Measurements from ENCODE around the gene PTH2.
"Not testable (repeated sequence)": the region's sequence is repeated elsewhere in the genome, so short reads cannot be mapped to it uniquely, and the experiment has no call there.

Gene PTH2

DNA sequence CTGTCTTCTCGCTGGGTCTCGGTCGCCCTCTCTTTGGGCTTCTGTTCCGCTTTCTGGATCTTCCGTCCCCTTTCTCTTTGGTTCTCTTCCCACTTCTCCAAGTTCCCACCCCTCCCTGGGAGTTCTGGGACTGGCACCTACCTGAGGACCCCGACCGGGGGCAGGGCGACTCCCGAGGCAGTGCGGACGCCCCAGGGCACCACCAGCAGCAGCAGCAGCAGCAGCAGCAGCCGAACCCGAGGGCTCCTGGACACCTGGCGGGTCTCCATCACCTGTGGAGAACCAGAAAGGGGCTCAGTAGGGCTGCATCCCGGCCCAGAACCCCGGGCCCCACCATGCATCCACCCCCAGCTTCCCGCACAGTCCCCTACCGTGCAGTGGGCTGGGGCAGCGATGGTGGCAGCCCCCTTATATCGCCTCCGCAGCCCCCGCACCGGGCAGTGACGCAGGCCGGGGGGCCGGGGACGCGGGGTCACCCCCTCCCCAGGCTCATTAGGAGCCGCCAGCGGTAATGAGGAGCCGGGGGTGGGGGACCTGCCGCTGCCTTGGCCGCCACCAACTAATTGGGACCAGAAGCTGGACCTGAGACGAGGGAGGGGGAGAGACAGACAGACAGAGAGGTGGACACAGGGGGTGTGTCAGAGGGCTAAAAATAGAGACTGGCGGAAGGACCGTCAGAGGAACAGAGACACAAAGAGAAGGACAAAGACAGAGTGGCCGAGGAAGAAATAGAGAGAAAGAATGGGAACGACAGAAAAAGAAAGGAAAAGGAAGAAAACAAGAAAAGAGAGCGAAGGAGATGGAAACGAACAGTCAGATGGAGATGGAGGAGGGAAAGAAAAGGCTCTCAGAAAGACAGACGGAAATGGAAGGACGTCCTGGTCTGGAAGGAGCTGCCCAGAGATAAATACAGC is at the start of gene PTH2:
Gene PTH2, minus strand, starts transcription at position 371 of the 914 bp plus-strand sequence. Its CDS starts 102 bp downstream, at position 269.
- in situ Hi-C loops (cut with MboI; ENCODE audit: low sequenced_read_pairs), result no loop called here

DNA sequence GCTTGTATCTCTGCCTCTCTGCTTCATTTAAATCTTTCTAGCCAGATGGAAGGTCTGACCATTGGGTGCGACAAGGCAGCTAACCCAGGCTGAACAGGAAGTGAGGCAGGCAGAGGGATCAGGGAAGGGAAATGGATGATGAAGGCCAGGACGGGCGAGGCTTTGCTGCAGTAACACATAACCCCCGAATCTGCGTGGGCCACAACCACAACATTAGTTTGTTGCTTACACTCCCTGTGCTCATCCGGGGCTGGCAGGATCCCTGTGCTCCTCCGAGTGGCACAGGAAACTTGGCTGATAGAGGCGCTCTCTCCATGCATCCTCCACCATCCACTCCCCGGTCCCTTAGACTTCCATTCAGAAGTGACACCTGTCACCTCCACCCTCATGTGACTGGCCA is 49.7 kb upstream of the PTH2 start:
- in situ Hi-C loops (cut with MboI; ENCODE audit: low sequenced_read_pairs), result no loop called here

GRCh38 chr19:49470615-49470978 is 47.4 kb upstream of the PTH2 start:
- in situ Hi-C loops (cut with MboI; ENCODE audit: low sequenced_read_pairs), result no loop called here

DNA sequence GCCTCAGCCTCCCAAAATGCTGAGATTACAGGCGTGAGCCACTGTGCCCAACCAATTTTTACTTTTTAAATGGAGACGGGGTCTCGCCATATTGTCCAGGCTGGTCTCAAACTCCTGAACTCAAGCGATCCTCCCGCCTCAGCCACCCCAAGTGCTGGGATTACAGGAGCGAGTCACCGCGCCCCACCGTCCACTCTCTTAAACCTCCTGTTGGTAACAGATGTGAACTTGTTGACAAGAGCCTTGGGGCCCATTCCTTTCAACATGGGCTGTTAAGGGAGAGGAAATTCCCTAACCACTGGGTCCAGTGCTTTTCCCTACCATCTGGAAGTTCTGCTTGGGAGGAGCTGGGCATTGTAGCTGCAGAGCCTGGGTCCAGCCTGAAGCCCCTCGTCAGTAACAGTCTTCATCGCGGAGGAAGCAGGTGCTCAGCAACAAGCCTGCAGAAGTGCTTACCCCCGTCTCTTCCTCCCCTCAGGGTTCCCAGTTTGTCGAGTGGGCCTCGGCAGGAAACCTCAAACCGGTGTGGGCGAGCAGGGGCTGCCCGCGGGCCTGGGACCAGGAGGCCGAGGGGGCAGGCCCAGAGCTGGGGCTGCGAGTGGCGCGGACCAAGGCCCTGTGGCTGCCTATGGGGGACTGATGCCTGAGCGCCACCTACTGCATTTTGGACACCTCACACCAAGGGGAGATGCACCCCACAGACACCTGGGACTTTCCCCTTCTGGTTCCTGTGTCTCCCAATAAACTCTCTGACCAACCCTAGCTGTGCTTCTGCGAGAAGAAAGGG is 46.8 kb upstream of the PTH2 start:
- in situ Hi-C loops (cut with MboI; ENCODE audit: low sequenced_read_pairs), result no loop called here

DNA sequence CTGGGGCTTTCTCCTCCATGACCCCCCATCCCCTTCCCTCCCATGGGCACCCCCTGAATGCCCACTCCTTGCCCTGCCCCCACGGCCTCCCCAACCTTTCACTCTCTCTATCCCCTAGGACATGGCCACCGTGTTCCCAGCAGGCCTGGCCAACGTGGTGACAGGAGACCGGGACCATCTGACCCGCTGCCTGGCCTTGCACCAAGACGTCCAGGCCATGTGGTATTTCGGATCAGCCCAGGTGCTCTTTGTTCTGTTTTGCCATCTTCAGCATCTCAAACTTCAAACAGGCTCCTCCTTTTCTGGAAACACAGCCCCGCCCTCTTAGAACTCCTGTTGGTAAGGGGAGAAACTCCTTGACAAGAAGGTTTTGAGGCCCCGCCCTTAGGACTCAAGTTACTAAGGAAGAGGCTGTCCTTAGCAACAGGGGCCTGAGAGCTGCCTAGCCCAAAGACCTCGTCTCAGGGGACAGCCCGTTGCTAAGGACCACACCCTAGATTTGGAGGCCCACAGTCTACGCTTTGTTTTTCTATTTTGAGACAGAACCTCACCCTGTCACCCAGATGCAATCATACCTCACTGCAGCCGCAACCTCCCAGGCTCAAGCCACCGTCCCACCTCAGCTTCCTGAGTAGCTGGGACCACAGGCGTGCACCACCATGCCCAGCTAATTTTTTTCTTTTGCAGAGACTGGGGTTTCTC is 45.7 kb upstream of the PTH2 start:
- in situ Hi-C loops (cut with MboI; ENCODE audit: low sequenced_read_pairs), result no loop called here

DNA sequence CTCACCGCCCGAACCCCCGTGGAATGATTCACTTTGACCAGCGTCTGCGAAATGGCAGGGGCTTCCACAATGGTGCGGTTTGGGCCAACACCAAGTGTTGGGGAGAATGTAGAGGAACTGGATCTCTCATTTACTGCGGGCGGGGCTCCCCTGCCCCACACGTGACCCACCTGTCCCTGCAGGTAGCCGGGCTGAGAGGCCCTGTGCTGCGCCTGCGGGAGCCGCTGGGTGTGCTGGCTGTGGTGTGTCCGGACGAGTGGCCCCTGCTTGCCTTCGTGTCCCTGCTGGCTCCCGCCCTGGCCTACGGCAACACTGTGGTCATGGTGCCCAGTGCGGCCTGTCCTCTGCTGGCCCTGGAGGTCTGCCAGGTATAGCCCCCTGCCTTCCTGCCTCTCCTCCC is 45.0 kb upstream of the PTH2 start:
- in situ Hi-C loops (cut with MboI; ENCODE audit: low sequenced_read_pairs), result no loop called here

DNA sequence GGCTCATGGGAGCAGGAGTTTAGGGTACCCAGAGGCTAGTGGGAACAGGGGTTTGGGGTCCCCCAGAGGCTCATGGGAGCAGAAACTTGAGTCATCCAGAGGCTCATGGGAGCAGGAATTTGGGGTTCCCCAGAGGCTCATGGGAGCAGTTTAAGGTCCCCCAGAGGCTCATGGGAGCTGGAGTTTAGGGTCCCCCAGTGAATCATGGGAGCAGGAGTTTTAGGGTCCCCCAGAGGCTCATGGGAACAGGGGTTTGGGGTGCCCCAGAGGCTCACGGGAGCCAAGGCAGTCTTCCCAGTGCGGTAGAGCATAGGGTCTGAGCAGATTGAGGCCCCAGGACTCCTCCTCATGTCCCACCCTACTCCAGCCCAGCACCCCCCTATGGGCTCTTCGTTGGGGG is 42.1 kb upstream of the PTH2 start:
- in situ Hi-C loops (cut with MboI; ENCODE audit: low sequenced_read_pairs), result no loop called here

GRCh38 chr19:49463960-49464740 is 40.9 kb upstream of the PTH2 start:
- in situ Hi-C loops (cut with MboI; ENCODE audit: low sequenced_read_pairs), result no loop called here

GRCh38 chr19:49462492-49462891 is 39.3 kb upstream of the PTH2 start:
- in situ Hi-C loops (cut with MboI; ENCODE audit: low sequenced_read_pairs), result no loop called here

DNA sequence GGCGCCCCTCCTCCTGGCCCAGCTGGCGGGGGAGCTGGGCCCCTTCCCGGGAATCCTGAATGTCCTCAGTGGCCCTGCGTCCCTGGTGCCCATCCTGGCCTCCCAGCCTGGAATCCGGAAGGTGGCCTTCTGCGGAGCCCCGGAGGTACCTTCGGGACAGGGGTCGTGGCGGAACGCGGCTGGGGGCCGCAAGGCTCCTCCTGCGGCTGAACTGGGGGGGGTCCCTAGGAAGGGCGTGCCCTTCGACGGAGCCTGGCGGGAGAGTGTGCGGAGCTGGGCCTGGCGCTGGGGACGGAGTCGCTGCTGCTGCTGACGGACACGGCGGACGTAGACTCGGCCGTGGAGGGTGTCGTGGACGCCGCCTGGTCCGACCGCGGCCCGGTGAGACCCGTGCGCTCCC is 38.4 kb upstream of the PTH2 start:
- in situ Hi-C loops (cut with MboI; ENCODE audit: low sequenced_read_pairs), result no loop called here

- in situ Hi-C loops (cut with MboI; ENCODE audit: low sequenced_read_pairs), result not testable (repeated sequence)
These were observed 37.9 kb upstream of the PTH2 start for GRCh38 chr19:49461130-49461529.

- in situ Hi-C loops (cut with MboI; ENCODE audit: low sequenced_read_pairs), result no loop called here
These were observed 36.1 kb upstream of the PTH2 start for GRCh38 chr19:49459388-49459787.

GRCh38 chr19:49458567-49458903 is 35.3 kb upstream of the PTH2 start:
- in situ Hi-C loops (cut with MboI; ENCODE audit: low sequenced_read_pairs), result no loop called here

DNA sequence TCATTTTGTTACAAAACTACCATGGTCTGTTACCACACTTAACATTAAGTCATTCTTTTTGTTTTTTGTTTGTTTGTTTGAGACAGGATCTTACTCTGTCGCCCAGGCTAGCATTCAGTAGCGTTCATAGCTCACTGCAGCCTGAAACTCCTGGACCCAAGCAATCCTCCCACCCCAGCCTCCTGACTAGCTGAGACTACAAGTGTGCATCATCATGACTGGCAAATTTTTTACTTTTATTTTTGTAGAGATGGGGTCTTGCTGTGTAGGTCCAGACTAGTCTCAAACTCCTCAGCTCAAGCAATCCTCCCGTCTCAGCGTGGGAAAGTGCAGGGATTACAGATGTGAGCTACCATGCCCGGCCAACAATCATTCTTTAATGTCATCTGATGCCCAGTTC is 33.1 kb upstream of the PTH2 start:
- in situ Hi-C loops (cut with MboI; ENCODE audit: low sequenced_read_pairs), result no loop called here

DNA sequence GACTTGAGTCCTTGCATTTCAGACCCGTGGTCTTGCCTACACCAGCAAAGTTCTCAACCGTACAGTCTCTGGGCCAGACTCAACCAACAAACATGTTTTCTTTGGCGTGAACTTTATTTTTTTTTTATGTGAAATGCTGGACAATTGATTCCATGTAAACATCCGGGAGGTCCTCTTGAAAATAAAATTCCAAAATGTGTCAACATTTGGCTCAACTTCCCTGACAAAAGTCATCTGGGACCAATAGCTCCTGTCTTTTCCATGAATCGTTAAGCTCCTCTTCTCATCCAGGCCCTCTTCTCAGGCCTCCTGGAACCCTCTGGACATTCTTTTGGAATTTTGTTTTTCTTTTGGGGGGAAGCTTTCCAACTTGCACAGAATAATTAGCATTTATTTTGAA is 32.5 kb upstream of the PTH2 start:
- in situ Hi-C loops (cut with MboI; ENCODE audit: low sequenced_read_pairs), result no loop called here

- in situ Hi-C loops (cut with MboI; ENCODE audit: low sequenced_read_pairs), result no loop called here
These were observed 30.6 kb upstream of the PTH2 start for GRCh38 chr19:49453757-49454240.

DNA sequence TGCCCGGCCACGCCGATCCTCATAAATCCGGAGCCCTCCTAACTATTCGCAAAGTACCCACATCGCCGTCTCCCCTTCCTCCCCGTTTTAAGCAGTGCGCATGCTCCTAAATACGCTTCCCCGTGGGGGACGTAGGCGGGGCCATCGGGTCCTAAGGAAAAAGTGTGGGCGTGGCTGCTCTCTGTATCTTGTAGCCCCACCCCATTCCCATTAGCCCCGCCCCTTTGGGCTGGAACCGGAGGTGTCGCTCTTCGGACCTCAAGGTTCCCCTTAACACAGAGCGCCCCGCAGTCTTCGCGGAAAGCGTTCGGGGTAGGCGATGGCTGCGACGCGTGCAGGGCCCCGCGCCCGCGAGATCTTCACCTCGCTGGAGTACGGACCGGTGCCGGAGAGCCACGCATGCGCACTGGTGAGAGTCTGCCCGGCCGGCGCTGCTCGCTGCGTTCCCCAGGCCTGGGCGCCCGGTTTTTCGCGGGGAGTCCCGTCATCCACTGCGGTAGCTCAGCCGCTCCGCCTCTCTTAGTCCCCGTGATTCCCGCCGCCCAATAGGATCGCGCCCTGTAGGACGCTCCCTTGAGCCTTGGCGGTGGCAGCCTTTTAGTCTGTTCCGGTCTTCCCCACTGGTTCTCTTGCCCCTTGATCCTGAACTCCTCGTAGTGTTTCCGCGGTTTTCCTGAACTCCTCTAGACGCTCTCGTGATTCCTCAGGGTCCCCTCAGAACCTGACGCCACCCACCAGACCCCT is 29.9 kb upstream of the PTH2 start, which contains the start of gene ALDH16A1:
Gene ALDH16A1, plus strand, starts transcription at position 213 of the 744 bp plus-strand sequence. Its CDS starts 107 bp downstream, at position 320.
- in situ Hi-C loops (cut with MboI; ENCODE audit: low sequenced_read_pairs), result no loop called here

- in situ Hi-C loops (cut with MboI; ENCODE audit: low sequenced_read_pairs), result no loop called here
These were observed 28.4 kb upstream of the PTH2 start, which contains the start of gene PIH1D1 for GRCh38 chr19:49451430-49452181. Gene PIH1D1 (minus strand): TSS chr19:49451814. CDS start chr19:49451574, 240 bp downstream.

GRCh38 chr19:49450405-49450804 is 27.2 kb upstream of the PTH2 start:
- in situ Hi-C loops (cut with MboI; ENCODE audit: low sequenced_read_pairs), result no loop called here

Data from HL-60/S4 (cell line).